HepG2 (cell line): ENCODE data around the gene RAB20. TPM values are rescaled to one million over a fixed set of nuclear protein-coding genes. Genes with fewer than 3 reads are reported as not detected.

Source experiments
- CC2D1A ChIP-seq: sonication (generic); formaldehyde crosslinking; IDR thresholded peaks from 2 replicates; pipeline ENCODE4 v1.8.1; 2023; ENCODE audit warnings: mild to moderate bottlenecking, missing genetic modification reagents
- CREB1 ChIP-seq, 2 experiments: fragments of 450-650 bp in 1 of 2; IDR thresholded peaks; 2 replicates each; pipeline ENCODE4 v1.6.1; 2016 to 2017; ENCODE audit warnings: control low read depth in 1 of 2, mild to moderate bottlenecking in 1 of 2, missing compliant biosample characterization in 1 of 2, missing genetic modification characterization in 1 of 2
- DRAP1 ChIP-seq: IDR thresholded peaks from 2 replicates; pipeline ENCODE4 v1.6.1; 2016; ENCODE audit warnings: missing genetic modification reagents, missing compliant biosample characterization
- FUBP1 ChIP-seq: sonication (generic); formaldehyde crosslinking; IDR thresholded peaks from 2 replicates; pipeline ENCODE4 v1.5.1; 2020; ENCODE audit warnings: missing genetic modification reagents, mild to moderate bottlenecking, borderline replicate concordance
- KLF16 ChIP-seq, 2 experiments: sonication (generic) in 1 of 2; formaldehyde crosslinking in 1 of 2; IDR thresholded peaks; 2 replicates each; pipeline versions ENCODE4 v1.6.1 to v1.8.0; 2016 to 2023; ENCODE audit warnings: missing genetic modification reagents in 2 of 2, missing compliant biosample characterization in 1 of 2
- MBD4 ChIP-seq: IDR thresholded peaks from 2 replicates; pipeline ENCODE4 v1.6.1; 2012; ENCODE audit warnings: low read length, inconsistent platforms, borderline replicate concordance
- PREB ChIP-seq: sonication (generic); formaldehyde crosslinking; IDR thresholded peaks from 2 replicates; pipeline ENCODE4 v1.4.0; 2020; ENCODE audit warnings: missing genetic modification reagents
- RAD51 ChIP-seq: fragments of 450-650 bp; IDR thresholded peaks from 2 replicates; pipeline ENCODE4 v1.6.1; 2016; ENCODE audit warnings: borderline replicate concordance
- RCOR2 ChIP-seq: IDR thresholded peaks from 2 replicates; pipeline ENCODE4 v1.6.1; 2016; ENCODE audit warnings: missing biosample characterization, missing genetic modification reagents
- TAF15 ChIP-seq: fragments of 200-400 bp; formaldehyde crosslinking; IDR thresholded peaks from one replicate; pipeline ENCODE4 v1.6.1; 2018; ENCODE audit warnings: mild to moderate bottlenecking, low read depth, low read length; ENCODE audit not compliant: poor library complexity, severe bottlenecking
- TGIF2 ChIP-seq: IDR thresholded peaks from 2 replicates; pipeline ENCODE4 v1.6.1; 2016; ENCODE audit warnings: control low read depth, missing compliant biosample characterization
- ZNF329 ChIP-seq: sonication (generic); formaldehyde crosslinking; IDR thresholded peaks from 2 replicates; pipeline ENCODE4 v1.9.0; 2021; ENCODE audit warnings: low read depth, mild to moderate bottlenecking, missing genetic modification reagents
- ZNF672 ChIP-seq: sonication (generic); formaldehyde crosslinking; IDR thresholded peaks from 2 replicates; pipeline ENCODE4 v1.8.1; 2022; ENCODE audit warnings: missing genetic modification reagents
- polyA plus RNA-seq, 8 experiments: library from polyadenylated mRNA; depleted of rRNA in 3 of 8; stranded (reverse) in 7 of 8; unstranded in 1 of 8; fragments of >200 nt; fragmentation: Illumina TruSeq in 4 of 8; extraction: Trizol in 4 of 8; gene quantifications; 2 replicates each; pipeline versions ENCODE4 v1.2.1 to v1.2.3, GENCODE V29; 2011 to 2016; ENCODE audit warnings: low read depth in 4 of 8, missing spikeins in 1 of 8, mixed read lengths in 1 of 8; ENCODE audit not compliant: insufficient read depth in 1 of 8
- total RNA-seq, 5 experiments: library from RNA; depleted of rRNA; stranded (reverse); fragments of >200 nt; fragmentation: Illumina TruSeq; extraction: Trizol; gene quantifications; 2 replicates each; pipeline ENCODE4 v1.2.3, GENCODE V29; 2016; ENCODE audit warnings: low read depth in 1 of 5
- TF ChIP-seq, protein P1 (sequence below): sonication (generic); formaldehyde crosslinking; IDR thresholded peaks from 2 replicates; pipeline ENCODE4 v1.8.0; 2022; ENCODE audit warnings: missing genetic modification reagents, low read depth, mild to moderate bottlenecking, borderline replicate concordance
- TF ChIP-seq, protein P2 (sequence below): sonication (generic); formaldehyde crosslinking; IDR thresholded peaks from 2 replicates; pipeline ENCODE4 v1.4.0; 2020; ENCODE audit warnings: missing genetic modification reagents, borderline replicate concordance
- TF ChIP-seq, protein P3 (sequence below): sonication (generic); formaldehyde crosslinking; IDR thresholded peaks from 2 replicates; pipeline ENCODE4 v1.8.0; 2022; ENCODE audit warnings: mild to moderate bottlenecking, missing genetic modification reagents; ENCODE audit not compliant: insufficient replicate concordance

Gene RAB20
- total and polyA plus RNA-seq, 2 of the 13 experiments (the other 11 are each of a cell fraction or from before 2014, with no cell fraction given): 15.6 to 30.5 TPM

- no peak for TF ChIP-seq CREB1 (IDR thresholded peaks at IDR 0.05)
- no peak for TF ChIP-seq CREB1 (CRISPR knock-in tag; IDR thresholded peaks at IDR 0.05)
- TF ChIP-seq ZNF329: 0 out of 2 replicates have a peak, but pooled peaks have one; percentile 36
- TF ChIP-seq RAD51: no peak
- peak; percentile 68; the same call in 1 of the 2 replicates for TF ChIP-seq DRAP1 (CRISPR knock-in tag)
- TF ChIP-seq, protein P1, sequence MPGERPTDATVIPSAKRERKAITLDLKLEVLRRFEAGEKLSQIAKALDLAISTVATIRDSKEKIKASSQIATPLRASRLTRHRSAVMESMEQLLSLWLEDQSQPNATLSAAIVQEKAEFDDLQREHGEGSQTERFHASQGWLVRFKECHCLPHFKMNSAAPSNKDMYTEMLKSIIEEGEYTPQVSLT (CRISPR knock-in tag): no peak
- TF ChIP-seq CC2D1A (CRISPR knock-in tag): no peak
- TF ChIP-seq, protein P2, sequence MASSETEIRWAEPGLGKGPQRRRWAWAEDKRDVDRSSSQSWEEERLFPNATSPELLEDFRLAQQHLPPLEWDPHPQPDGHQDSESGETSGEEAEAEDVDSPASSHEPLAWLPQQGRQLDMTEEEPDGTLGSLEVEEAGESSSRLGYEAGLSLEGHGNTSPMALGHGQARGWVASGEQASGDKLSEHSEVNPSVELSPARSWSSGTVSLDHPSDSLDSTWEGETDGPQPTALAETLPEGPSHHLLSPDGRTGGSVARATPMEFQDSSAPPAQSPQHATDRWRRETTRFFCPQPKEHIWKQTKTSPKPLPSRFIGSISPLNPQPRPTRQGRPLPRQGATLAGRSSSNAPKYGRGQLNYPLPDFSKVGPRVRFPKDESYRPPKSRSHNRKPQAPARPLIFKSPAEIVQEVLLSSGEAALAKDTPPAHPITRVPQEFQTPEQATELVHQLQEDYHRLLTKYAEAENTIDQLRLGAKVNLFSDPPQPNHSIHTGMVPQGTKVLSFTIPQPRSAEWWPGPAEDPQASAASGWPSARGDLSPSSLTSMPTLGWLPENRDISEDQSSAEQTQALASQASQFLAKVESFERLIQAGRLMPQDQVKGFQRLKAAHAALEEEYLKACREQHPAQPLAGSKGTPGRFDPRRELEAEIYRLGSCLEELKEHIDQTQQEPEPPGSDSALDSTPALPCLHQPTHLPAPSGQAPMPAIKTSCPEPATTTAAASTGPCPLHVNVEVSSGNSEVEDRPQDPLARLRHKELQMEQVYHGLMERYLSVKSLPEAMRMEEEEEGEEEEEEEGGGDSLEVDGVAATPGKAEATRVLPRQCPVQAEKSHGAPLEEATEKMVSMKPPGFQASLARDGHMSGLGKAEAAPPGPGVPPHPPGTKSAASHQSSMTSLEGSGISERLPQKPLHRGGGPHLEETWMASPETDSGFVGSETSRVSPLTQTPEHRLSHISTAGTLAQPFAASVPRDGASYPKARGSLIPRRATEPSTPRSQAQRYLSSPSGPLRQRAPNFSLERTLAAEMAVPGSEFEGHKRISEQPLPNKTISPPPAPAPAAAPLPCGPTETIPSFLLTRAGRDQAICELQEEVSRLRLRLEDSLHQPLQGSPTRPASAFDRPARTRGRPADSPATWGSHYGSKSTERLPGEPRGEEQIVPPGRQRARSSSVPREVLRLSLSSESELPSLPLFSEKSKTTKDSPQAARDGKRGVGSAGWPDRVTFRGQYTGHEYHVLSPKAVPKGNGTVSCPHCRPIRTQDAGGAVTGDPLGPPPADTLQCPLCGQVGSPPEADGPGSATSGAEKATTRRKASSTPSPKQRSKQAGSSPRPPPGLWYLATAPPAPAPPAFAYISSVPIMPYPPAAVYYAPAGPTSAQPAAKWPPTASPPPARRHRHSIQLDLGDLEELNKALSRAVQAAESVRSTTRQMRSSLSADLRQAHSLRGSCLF (CRISPR knock-in tag): no peak
- TF ChIP-seq TGIF2 (CRISPR knock-in tag): no peak; the same call in 1 of the 2 replicates
- TF ChIP-seq MBD4: no peak
- TF ChIP-seq, protein P3, sequence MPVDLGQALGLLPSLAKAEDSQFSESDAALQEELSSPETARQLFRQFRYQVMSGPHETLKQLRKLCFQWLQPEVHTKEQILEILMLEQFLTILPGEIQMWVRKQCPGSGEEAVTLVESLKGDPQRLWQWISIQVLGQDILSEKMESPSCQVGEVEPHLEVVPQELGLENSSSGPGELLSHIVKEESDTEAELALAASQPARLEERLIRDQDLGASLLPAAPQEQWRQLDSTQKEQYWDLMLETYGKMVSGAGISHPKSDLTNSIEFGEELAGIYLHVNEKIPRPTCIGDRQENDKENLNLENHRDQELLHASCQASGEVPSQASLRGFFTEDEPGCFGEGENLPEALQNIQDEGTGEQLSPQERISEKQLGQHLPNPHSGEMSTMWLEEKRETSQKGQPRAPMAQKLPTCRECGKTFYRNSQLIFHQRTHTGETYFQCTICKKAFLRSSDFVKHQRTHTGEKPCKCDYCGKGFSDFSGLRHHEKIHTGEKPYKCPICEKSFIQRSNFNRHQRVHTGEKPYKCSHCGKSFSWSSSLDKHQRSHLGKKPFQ (CRISPR knock-in tag): no peak
- no peak for TF ChIP-seq ZNF672
- TF ChIP-seq RCOR2: no peak
- peak; percentile 71 for TF ChIP-seq TAF15
- no peak for TF ChIP-seq FUBP1 (CRISPR knock-in tag)
- no peak for TF ChIP-seq PREB (CRISPR knock-in tag)
- TF ChIP-seq KLF16 (CRISPR knock-in tag; IDR thresholded peaks at IDR 0.05): peak in 1 of 2 experiments; percentile 73; a peak in 2 of 4 replicates
Measured at GRCh38 chr13:110561344-110562035, at the start of gene RAB20 (continued).
